ENCODE data around the gene RAMAC. TPM values are rescaled to one million over a fixed set of nuclear protein-coding genes. Genes with fewer than 3 reads are reported as not detected.

RAMAC gene
- total RNA-seq, 1 experiment from 2014 or later, result 18.7 TPM

- Histone ChIP-seq H3K79me2 (ENCODE audit: low read depth) (no peaks in the 10 kb centered on the region), H3K4me1 (replicated peaks; ENCODE audit: insufficient read depth) (peaks cover 23% of the 10 kb centered on the region), H3K4me2 (peak overlapping the region; percentile 61), H3K9me3 (ENCODE audit: insufficient read depth, low read depth) (no peaks in the 10 kb centered on the region), H3K27ac (peak overlapping the region; percentile 63), H3K9me2 (ENCODE audit: insufficient read depth) (no peaks in the 10 kb centered on the region), H2AFZ (no peak overlapping the region), H3F3A (ENCODE audit: insufficient read depth, low read depth) (peaks cover 17% of the 10 kb centered on the region), H3K27me3 (ENCODE audit: insufficient read depth, low read depth) (peaks cover 9% of the 10 kb centered on the region; the same call in 1 of the 2 replicates), H4K20me1 (ENCODE audit: insufficient read depth) (no peaks in the 10 kb centered on the region), H3K4me3 (no peak overlapping the region; the same call in 1 of the 2 replicates), H3K36me3 (ENCODE audit: low read depth) (no peaks in the 10 kb centered on the region)
- no TSS peak for BruUV-seq (replicated peaks)
- no peak for TF ChIP-seq EZH2 (IDR thresholded peaks at IDR 0.05; ENCODE audit: low read depth)
- TF ChIP-seq, protein P1, sequence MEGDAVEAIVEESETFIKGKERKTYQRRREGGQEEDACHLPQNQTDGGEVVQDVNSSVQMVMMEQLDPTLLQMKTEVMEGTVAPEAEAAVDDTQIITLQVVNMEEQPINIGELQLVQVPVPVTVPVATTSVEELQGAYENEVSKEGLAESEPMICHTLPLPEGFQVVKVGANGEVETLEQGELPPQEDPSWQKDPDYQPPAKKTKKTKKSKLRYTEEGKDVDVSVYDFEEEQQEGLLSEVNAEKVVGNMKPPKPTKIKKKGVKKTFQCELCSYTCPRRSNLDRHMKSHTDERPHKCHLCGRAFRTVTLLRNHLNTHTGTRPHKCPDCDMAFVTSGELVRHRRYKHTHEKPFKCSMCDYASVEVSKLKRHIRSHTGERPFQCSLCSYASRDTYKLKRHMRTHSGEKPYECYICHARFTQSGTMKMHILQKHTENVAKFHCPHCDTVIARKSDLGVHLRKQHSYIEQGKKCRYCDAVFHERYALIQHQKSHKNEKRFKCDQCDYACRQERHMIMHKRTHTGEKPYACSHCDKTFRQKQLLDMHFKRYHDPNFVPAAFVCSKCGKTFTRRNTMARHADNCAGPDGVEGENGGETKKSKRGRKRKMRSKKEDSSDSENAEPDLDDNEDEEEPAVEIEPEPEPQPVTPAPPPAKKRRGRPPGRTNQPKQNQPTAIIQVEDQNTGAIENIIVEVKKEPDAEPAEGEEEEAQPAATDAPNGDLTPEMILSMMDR (conservative IDR thresholded peaks at IDR 0.05), result no peak
- DNase-seq, result peak; percentile 86 to 94
- CTCF ChIA-PET, result no interaction called here
- POLR2A ChIA-PET (ENCODE audit: unreplicated experiment), result interaction anchor here (0.6 kb wide), 1 partner anchor 1710 kb away, joined by 4 read pairs; no protein-coding TSS in a partner anchor
- intact Hi-C loops (cut with micrococcal nuclease; ENCODE audit: unreplicated experiment), result no loop called here
Measured at GRCh38 chr15:82942691-82943090, 43.3 kb upstream of the RAMAC start.

GRCh38 chr15:82943176-82943575 lies 42.8 kb upstream of the RAMAC start:
- H4K20me1 ChIP-seq (ENCODE audit: insufficient read depth), result no peaks in the 10 kb centered on the region
- POLR2A ChIA-PET (ENCODE audit: unreplicated experiment), result interaction anchor here (0.6 kb wide), 1 partner anchor 1709 kb away, joined by 4 read pairs; no protein-coding TSS in a partner anchor
- BruUV-seq (replicated peaks), result no TSS peak
- no peaks in the 10 kb centered on the region for H3K9me3 ChIP-seq (ENCODE audit: insufficient read depth, low read depth)
- no peak overlapping the region for H3K4me3 ChIP-seq
- TF ChIP-seq, protein P1 (conservative IDR thresholded peaks at IDR 0.05), result no peak
- TF ChIP-seq EZH2 (IDR thresholded peaks at IDR 0.05; ENCODE audit: low read depth), result no peak
- no peaks in the 10 kb centered on the region for H3K79me2 ChIP-seq (ENCODE audit: low read depth)
- intact Hi-C loops (cut with micrococcal nuclease; ENCODE audit: unreplicated experiment), result no loop called here
- H3K27ac ChIP-seq, result peak overlapping the region; percentile 58
- CTCF ChIA-PET, result no interaction called here
- DNase-seq, result no peak
- peaks cover 9% of the 10 kb centered on the region; the same call in 1 of the 2 replicates for H3K27me3 ChIP-seq (ENCODE audit: insufficient read depth, low read depth)
- H3K9me2 ChIP-seq (ENCODE audit: insufficient read depth), result no peaks in the 10 kb centered on the region
- peak overlapping the region; percentile 23 for H3K4me2 ChIP-seq
- peaks cover 17% of the 10 kb centered on the region for H3F3A ChIP-seq (ENCODE audit: insufficient read depth, low read depth)
- no peak overlapping the region for H2AFZ ChIP-seq
- H3K4me1 ChIP-seq (replicated peaks; ENCODE audit: insufficient read depth), result peaks cover 23% of the 10 kb centered on the region
- H3K36me3 ChIP-seq (ENCODE audit: low read depth), result no peaks in the 10 kb centered on the region

DNA sequence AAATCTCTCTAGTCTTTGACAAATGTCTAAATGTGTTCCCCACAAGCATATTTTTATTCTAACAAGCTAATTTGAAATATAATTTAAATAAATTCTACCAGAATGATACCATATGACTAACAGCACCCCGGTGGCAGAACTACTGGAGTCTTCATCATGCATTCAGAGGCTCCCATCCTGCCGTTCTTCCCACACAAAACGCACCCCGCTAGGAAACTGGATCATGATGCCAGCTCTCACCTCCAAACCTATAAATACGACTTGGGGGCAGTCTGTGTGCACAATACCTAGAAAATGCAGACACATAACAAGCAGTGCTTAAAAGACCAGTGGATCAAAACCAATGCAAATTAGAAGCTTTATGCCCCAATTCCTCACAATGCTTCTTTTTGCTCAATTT lies 42.0 kb upstream of the RAMAC start:
- peaks cover 17% of the 10 kb centered on the region for H3F3A ChIP-seq (ENCODE audit: insufficient read depth, low read depth)
- H3K4me2 ChIP-seq, result no peak overlapping the region
- ChIA-PET CTCF (no interaction called here), POLR2A (ENCODE audit: unreplicated experiment) (no interaction called here)
- H3K79me2 ChIP-seq (ENCODE audit: low read depth), result no peaks in the 10 kb centered on the region
- no peaks in the 10 kb centered on the region for H3K9me2 ChIP-seq (ENCODE audit: insufficient read depth)
- H3K27me3 ChIP-seq (ENCODE audit: insufficient read depth, low read depth), result peaks cover under 1% of the 10 kb centered on the region; the same call in 1 of the 2 replicates
- H3K4me3 ChIP-seq, result no peak overlapping the region
- H3K27ac ChIP-seq, result no peak overlapping the region
- peaks cover 23% of the 10 kb centered on the region for H3K4me1 ChIP-seq (replicated peaks; ENCODE audit: insufficient read depth)
- no peak overlapping the region for H2AFZ ChIP-seq
- TF ChIP-seq, protein P1 (conservative IDR thresholded peaks at IDR 0.05), result no peak
- TF ChIP-seq EZH2 (IDR thresholded peaks at IDR 0.05; ENCODE audit: low read depth), result no peak
- no peaks in the 10 kb centered on the region for H3K9me3 ChIP-seq (ENCODE audit: insufficient read depth, low read depth)
- H4K20me1 ChIP-seq (ENCODE audit: insufficient read depth), result no peaks in the 10 kb centered on the region
- no TSS peak for BruUV-seq (replicated peaks)
- H3K36me3 ChIP-seq (ENCODE audit: low read depth), result no peaks in the 10 kb centered on the region
- intact Hi-C loops (cut with micrococcal nuclease; ENCODE audit: unreplicated experiment), result no loop called here
- no peak for DNase-seq
